Stimulated activated CD4-positive, alpha-beta T cell treated with anti-CD3 and anti-CD28 coated beads, Interleukin-4, amount 100 ng/mL, for 4 hours (primary cell): ENCODE data around the gene SPDEF.

Source experiments
- DNase-seq, 2 experiments: peaks; one replicate each; pipeline ENCODE4 v3.0.0-alpha.2; 2020

The SPDEF gene

DNA sequence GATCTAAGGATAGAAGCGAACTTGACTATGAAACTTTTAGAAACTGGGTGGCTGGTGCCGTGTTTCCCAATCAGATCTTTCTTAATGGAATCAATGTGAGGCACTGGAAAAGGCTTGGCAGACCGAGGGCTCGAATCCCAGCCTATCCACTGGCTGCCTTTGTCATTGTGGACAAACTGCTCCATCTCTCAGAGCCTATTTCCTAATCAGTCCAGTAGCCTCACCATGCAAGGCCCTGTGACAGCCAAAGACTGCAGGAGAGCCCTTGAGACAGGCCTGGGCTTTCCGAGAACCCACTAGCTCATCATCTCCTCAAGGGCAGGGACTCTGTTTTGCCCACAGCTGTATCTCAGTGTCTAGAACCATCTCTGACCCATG, 43.4 kb downstream of the SPDEF start:
- DNase-seq = no peak

DNA sequence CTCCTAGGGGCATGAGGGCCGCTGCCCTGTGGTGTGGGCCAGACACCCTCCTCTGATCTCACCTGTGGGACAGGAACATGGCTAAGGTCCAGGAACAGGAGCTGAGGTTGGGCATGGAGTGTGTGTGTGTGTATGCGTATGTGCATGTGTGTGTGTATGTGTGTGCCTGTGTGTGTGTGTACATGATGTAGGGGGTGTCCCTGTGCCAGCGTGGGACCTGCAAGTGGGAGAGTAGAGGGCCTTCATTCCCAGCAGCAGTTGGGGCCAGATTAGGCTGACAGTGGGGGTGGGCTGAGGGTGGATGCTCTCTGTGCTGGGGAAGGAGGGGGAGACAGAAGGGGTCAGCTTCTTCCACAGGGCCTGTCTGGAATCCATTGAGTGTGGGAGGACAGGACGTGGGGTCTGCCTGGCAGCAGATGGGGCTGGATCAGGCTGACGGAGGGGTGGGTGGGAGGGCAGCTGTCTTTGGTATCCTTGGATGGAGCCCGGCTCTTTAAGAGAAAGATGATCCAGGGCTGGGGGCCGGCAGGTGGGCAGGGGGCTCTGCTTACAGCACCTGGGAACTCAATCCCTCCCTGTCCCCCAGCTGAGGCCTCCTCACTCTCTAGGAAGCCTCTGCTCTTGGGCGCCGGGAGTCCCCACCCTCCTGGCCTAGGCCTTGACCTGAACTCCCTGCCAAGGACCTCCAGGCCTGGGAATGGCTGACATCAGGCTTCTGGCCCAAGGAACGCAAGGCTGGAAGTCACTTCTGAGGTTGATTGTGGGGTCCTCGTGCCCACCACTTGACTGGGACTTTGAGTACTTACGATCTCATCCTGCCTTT, 44.0 kb downstream of the SPDEF start:
- no peak for DNase-seq

GRCh38 chr6:34511214-34511914, 44.8 kb downstream of the SPDEF start:
- no peak for DNase-seq

GRCh38 chr6:34510299-34510698, 45.8 kb downstream of the SPDEF start:
- no peak for DNase-seq

DNA sequence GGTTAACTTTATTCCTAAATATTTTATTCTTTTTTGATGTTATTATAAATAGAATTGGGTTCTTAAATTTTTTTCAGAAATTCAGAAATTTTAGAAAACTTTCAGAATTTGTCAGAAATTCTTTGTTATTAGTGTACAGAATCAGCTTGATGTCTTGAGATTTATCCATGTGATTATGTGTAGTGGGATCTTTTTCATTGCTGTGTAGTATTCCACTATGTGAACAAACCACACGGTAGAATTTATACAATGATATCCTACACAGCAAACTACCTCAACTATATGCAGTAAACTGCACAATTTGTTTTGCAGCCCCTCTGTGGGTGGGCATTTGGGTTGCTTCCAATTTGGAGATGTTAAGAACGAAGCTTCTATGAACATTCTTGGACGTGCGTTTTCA, 46.3 kb downstream of the SPDEF start:
- DNase-seq = no peak

DNA sequence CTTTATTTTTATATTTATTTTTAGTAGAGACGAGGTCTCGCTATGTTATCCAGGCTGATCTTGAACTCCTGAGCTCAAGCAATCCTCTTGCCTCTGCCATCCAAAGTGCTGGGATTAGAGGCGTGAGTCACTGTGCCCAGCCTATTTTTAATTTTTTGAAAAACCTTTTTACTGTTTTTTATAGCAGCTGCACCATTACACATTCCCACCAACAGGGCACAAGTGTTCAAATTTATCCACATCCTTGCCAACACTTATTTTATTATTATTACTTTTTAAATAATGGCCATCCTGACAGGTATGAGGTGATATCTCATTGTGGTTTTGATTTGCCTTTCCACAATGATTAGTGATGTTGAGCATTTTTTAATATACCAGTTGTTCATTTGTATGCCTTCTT, 47.7 kb downstream of the SPDEF start:
- no peak for DNase-seq

GRCh38 chr6:34506718-34507117, 49.4 kb downstream of the SPDEF start:
- no peak for DNase-seq

DNA sequence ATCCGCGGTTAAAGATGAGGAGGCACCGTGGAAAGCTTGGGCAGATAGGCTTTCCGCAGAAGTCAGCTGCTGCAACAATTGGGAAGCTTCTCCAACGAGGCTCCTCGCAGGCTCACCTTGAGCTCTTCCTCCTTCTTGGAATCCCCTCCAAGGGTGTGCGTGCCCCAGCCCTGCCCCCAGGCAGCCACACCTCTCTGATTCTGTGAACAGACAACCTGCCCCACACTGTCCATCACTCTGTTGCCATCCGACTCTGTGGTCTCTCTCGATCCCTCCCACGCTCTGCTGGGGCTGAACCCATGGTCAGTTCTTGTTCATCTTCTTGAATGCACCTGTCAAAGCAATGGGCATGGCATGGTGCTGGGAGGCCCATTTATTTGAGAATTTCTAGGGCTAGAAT, 58.7 kb downstream of the SPDEF start:
- DNase-seq = no peak

DNA sequence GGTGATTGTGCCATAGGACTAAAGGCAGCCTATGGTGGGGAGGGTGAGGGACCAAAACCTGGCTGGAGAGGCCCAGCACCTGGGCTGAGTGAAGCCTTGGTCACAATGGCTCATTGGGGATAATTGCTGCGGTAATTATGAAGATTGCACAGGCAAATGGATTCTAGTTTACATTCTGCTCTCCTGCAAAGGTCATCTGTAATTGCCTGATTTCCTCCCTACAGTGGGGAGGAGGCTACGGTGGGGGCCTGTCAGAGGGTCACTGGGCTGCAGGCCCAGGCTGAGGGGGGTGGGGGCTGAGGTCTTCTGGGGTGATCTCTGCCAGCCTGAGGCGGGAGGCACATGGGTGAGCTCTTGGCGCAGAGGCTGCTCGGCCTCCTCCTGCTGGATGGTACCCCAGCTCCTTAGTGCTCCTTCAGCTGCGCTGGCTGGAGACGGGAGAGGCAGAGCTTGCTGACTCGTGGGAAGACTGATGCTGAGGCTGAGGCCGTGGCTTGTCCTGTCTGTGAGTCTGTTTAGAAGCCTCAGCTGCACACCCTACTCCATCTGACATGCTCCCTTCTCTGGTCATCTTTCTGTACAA, 59.9 kb downstream of the SPDEF start:
- DNase-seq = no peak

DNA sequence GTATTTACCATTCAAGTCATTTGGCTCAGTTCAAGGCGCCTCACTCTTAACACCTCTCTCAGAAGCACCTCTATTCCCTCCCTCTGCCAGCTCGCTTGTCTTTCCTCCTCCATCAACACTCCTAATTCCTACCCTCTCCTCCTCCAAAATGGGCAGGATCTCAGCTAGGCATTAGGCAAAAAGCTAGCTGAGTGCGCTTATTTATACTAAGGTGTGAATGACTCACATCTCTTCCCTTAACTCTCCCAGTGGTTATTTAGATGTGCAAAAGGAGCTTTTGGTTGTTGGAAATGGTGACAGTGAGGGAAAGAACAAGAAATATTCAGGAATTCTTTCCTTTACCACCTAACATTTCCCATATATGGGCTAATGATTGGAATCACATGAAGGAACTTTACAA, 61.2 kb downstream of the SPDEF start:
- no peak for DNase-seq

DNA sequence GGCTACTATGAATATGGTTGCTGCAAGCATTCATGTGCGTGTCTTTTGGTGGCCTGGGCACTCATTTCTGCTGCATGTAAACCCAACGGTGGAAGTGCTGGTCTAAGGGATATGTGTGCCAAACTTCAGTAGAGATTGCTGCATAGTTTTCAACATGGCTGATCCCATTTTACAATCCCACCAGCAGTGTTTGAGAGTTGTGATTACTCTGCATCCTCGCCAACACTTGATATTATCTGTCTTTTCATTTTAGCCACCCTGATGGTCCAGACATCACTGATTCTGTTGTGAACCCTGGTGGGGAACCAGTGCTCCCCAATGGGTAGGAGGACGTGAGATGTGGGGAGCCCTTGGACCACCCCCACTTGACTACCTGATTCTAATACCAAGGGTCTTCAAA, 62.8 kb downstream of the SPDEF start:
- no peak for DNase-seq

DNA sequence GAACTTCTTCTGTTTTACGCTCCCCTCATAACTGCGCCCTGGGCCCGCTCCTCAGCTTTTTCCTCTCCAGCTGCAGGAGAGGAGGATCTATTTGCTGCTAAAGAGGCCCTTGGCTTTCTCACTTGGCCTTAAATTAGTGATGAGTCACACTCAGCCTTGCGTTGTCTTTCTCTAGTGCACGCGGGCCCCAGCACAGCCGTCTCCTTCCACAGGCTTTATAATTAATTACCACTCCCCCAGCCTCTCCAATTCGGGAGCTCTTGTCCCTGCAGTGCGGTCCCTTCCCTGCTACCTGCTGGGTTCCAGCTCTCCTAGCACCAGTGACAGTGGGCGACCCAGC, 65.1 kb downstream of the SPDEF start:
- DNase-seq = no peak

DNA sequence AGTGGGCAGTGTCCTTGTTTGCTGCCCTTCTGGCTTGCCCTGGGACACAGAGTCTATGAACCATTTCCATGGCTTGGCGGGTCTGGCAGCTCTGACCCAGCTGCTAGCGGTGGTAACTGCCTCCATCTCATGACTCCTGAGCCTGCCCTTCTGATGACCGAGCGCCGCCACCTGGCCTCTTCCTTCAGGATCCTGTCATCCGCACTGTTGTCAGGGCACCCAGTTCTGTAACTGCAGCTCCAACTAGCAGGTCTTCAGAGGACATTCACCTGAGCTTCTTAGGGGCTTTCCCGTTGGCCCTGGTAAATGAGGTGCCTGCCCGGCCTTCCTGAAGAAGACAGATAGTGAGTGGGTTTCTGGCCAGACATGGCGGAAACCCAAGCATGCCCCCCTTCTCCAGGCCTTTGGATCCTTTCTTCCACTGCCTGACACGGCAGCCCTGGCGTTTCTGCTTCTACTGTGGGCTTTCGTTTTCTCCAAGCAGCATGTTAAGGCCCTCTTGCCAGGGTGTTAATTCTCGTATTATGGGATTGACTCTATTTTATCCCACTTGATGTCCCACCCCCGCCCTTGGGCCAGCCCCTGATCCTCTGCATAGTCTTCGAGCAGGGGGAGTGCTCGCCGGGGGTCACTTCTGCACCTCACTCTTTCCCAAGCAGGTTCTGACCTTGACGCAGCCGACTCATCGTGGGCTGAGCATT, 65.6 kb downstream of the SPDEF start:
- no peak for DNase-seq

DNA sequence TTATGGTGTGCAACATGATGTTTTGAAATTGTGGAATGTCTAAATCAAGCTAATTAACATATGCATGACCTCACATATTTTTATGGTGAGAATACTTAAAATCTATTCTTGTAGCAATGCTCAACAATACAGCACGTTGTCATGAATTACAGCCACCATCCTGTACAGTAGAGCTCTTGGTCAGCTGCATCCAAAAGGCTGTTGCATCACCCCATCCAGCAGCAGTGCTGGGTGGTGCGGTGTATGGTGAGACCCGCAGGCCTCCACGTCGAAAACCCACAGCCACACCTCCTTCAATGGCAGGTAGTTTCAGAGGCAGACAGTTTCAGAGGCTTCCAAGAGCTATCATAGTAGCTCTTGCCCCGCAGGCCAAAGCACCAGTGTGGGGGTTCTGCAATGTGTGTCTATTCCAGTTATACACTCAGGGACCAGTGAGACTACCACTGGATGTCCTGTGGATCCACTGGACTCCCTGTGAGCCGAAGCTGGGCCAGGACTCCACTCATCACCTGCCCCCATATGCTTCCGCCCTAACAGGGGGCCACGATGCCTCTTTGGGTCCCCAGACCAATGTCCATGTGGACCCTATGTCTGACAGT, 66.8 kb downstream of the SPDEF start:
- DNase-seq = no peak
